OCI-LY7 (cell line): ENCODE data around the gene PRR14.

Experiments
- EZH2phosphoT487 ChIP-seq: fragments of 200-600 bp; sonication (generic); IDR thresholded peaks from 2 replicates; pipeline ENCODE4 v1.6.1; 2018; ENCODE audit warnings: low read depth, borderline replicate concordance, mild to moderate bottlenecking, mixed run types, antibody characterized with exemption, low read length, moderate library complexity, mixed read lengths
- TF ChIP-seq, protein P1 (sequence below): fragments of 200-600 bp; sonication (generic); conservative IDR thresholded peaks from 2 replicates; pipeline ENCODE4 v1.5.1; 2014; ENCODE audit warnings: mild to moderate bottlenecking, antibody characterized with exemption, low read length, moderate library complexity, mixed read lengths

DNA sequence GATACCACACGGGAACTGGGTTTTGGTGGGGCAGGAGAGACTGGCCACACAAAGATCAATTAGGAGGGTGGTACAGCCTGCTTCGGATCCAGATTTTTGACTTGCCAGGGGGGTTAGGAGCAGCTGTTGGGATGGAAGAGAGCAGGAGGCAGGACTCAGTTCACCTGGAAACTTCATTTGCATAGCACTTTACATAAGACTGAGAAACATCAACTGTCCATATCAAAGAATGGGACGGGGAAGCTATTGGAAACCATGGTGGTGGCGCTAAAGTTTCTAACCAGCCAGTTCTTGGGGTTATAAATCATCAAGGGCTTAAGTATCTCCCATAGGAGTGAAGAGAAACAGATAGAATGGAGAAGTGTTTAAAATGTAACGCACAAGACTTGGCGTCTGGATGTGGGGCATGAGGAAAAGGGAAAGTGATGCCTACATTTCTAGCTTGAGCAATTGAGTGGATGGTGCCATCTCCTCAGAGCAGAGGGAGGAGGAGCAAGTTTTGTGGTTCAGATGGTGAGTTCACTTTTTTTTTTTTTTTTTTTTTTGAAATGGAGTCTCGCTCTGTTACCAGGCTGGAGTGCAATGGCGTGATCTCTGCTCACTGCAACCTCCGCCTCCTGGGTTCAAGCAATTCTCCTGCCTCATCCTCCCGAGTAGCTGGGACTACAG lies 41.8 kb downstream of the PRR14 start:
- TF ChIP-seq, protein P1, sequence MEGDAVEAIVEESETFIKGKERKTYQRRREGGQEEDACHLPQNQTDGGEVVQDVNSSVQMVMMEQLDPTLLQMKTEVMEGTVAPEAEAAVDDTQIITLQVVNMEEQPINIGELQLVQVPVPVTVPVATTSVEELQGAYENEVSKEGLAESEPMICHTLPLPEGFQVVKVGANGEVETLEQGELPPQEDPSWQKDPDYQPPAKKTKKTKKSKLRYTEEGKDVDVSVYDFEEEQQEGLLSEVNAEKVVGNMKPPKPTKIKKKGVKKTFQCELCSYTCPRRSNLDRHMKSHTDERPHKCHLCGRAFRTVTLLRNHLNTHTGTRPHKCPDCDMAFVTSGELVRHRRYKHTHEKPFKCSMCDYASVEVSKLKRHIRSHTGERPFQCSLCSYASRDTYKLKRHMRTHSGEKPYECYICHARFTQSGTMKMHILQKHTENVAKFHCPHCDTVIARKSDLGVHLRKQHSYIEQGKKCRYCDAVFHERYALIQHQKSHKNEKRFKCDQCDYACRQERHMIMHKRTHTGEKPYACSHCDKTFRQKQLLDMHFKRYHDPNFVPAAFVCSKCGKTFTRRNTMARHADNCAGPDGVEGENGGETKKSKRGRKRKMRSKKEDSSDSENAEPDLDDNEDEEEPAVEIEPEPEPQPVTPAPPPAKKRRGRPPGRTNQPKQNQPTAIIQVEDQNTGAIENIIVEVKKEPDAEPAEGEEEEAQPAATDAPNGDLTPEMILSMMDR: no peak
- TF ChIP-seq EZH2phosphoT487: no peak
